WTC11 (cell line): ENCODE results near the gene KIF2C. TPM values are rescaled to one million over a fixed set of nuclear protein-coding genes. Genes with fewer than 3 reads are reported as not detected.
A peak's percentile ranks its signal among the peaks of the same experiment; 100 is the strongest.

ENCODE experiments used
- ATAC-seq: fragments of 200-7000 bp; cut with Tn5 transposase; 2 replicates; pipeline ENCODE4 v1.10.0; 2021; ENCODE audit warnings: mild to moderate bottlenecking, moderate library complexity
- CTCF ChIA-PET: fragments of 300-600 bp; sonication (Branson Sonifier 250); formaldehyde crosslinking; loops from one replicate; lab custom pipeline; 2021; ENCODE audit warnings: antibody characterized with exemption; lab: Charles Lee
- POLR2A ChIA-PET: fragments of 350-600 bp; sonication (Branson Sonifier 250); formaldehyde crosslinking; loops from one replicate; lab custom pipeline; 2021; ENCODE audit warnings: antibody characterized with exemption; lab: Charles Lee
- DNase-seq: peaks from one replicate; pipeline ENCODE4 v3.0.0; 2021; ENCODE audit warnings: low spot score
- H3K27ac Mint-ChIP-seq: 2 replicates; pipeline ENCODE4 v1.8.0; 2021; ENCODE audit warnings: mixed read lengths
- H3K27me3 Mint-ChIP-seq: 2 replicates; pipeline ENCODE4 v1.8.0; 2021; ENCODE audit warnings: low read depth, mild to moderate bottlenecking, moderate library complexity, mixed read lengths
- H3K36me3 Mint-ChIP-seq: 2 replicates; pipeline ENCODE4 v1.8.0; 2021; ENCODE audit warnings: mixed read lengths
- H3K4me1 Mint-ChIP-seq: 2 replicates; pipeline ENCODE4 v1.8.0; 2022; ENCODE audit warnings: mixed read lengths
- H3K4me3 Mint-ChIP-seq: 2 replicates; pipeline ENCODE4 v1.8.0; 2021; ENCODE audit warnings: mild to moderate bottlenecking, moderate library complexity, mixed read lengths
- H3K9me3 Mint-ChIP-seq: 2 replicates; pipeline ENCODE4 v1.8.0; 2021; ENCODE audit warnings: mixed read lengths
- ATF2 ChIP-seq: sonication (generic); formaldehyde crosslinking; IDR thresholded peaks from 2 replicates; pipeline ENCODE4 v1.8.1; 2022; ENCODE audit warnings: low read depth, missing genetic modification reagents, borderline replicate concordance
- ATF6 ChIP-seq: sonication (generic); formaldehyde crosslinking; IDR thresholded peaks from 2 replicates; pipeline ENCODE4 v1.8.1; 2023; ENCODE audit warnings: mild to moderate bottlenecking, missing genetic modification reagents
- CREB1 ChIP-seq: sonication (generic); formaldehyde crosslinking; IDR thresholded peaks from 2 replicates; pipeline ENCODE4 v1.8.0; 2023; ENCODE audit warnings: mild to moderate bottlenecking, missing genetic modification reagents
- CTCF ChIP-seq: fragments of 200-600 bp; IDR thresholded peaks from 2 replicates; pipeline ENCODE4 v1.8.0; 2022; ENCODE audit warnings: antibody characterized with exemption
- E2F1 ChIP-seq: sonication (generic); formaldehyde crosslinking; IDR thresholded peaks from 2 replicates; pipeline ENCODE4 v1.8.0; 2022; ENCODE audit warnings: mild to moderate bottlenecking, missing genetic modification reagents
- EMX1 ChIP-seq: fragments of 250-450 bp; sonication (Bioruptor Pico); IDR thresholded peaks from 2 replicates; pipeline ENCODE4 v1.8.0; 2021; ENCODE audit warnings: mild to moderate bottlenecking
- GTF2I ChIP-seq: fragments of 250-450 bp; sonication (Bioruptor Pico); conservative IDR thresholded peaks from 2 replicates; pipeline ENCODE4 v1.4.0; 2021; ENCODE audit warnings: mild to moderate bottlenecking
- HMGA2 ChIP-seq: fragments of 250-450 bp; sonication (Bioruptor Pico); IDR thresholded peaks from 2 replicates; pipeline ENCODE4 v1.4.0; 2021; ENCODE audit warnings: mild to moderate bottlenecking, moderate library complexity
- KAT7 ChIP-seq: sonication (generic); formaldehyde crosslinking; IDR thresholded peaks from 2 replicates; pipeline ENCODE4 v1.8.1; 2023; ENCODE audit warnings: missing genetic modification reagents, mild to moderate bottlenecking, borderline replicate concordance
- MYBL2 ChIP-seq: sonication (generic); formaldehyde crosslinking; IDR thresholded peaks from 2 replicates; pipeline ENCODE4 v1.8.1; 2023; ENCODE audit warnings: mild to moderate bottlenecking, moderate library complexity, missing genetic modification reagents
- NFE2L1 ChIP-seq: sonication (generic); formaldehyde crosslinking; IDR thresholded peaks from 2 replicates; pipeline ENCODE4 v1.8.1; 2023; ENCODE audit warnings: missing genetic modification reagents
- PRRX2 ChIP-seq: fragments of 250-450 bp; sonication (Bioruptor Pico); IDR thresholded peaks from 2 replicates; pipeline ENCODE4 v1.8.0; 2021; ENCODE audit warnings: mild to moderate bottlenecking
- SOX15 ChIP-seq: fragments of 250-450 bp; sonication (Bioruptor Pico); IDR thresholded peaks from 2 replicates; pipeline ENCODE4 v1.9.0; 2021; ENCODE audit warnings: mild to moderate bottlenecking
- USF2 ChIP-seq: sonication (generic); formaldehyde crosslinking; IDR thresholded peaks from 2 replicates; pipeline ENCODE4 v1.8.1; 2023; ENCODE audit warnings: mild to moderate bottlenecking, missing genetic modification reagents, moderate library complexity
- ZBTB43 ChIP-seq: sonication (generic); formaldehyde crosslinking; IDR thresholded peaks from 2 replicates; pipeline ENCODE4 v1.8.1; 2023; ENCODE audit warnings: mild to moderate bottlenecking, missing genetic modification reagents
- ZNF396 ChIP-seq: fragments of 250-450 bp; sonication (Bioruptor Pico); IDR thresholded peaks from 2 replicates; pipeline ENCODE4 v1.8.0; 2021; ENCODE audit warnings: mild to moderate bottlenecking, moderate library complexity, borderline replicate concordance
- ZNF532 ChIP-seq: fragments of 250-450 bp; sonication (Bioruptor Pico); IDR thresholded peaks from 2 replicates; pipeline ENCODE4 v1.9.0; 2021; ENCODE audit warnings: mild to moderate bottlenecking, borderline replicate concordance
- total RNA-seq: library from RNA; stranded (reverse); gene quantifications from 3 replicates; pipeline ENCODE4 v1.2.3, GENCODE V29; 2021

Gene KIF2C
- total RNA-seq, 1 experiment from 2014 or later, result 93.8 TPM

- ChIA-PET POLR2A (no interaction called here), CTCF (interaction anchor here (0.5 to 2.8 kb wide), 8 partner anchors 9 to 74 kb away, joined by 3 to 14 read pairs (median 6); partner anchors contain the start of gene RNU5D-1)
- Mint-ChIP-seq H3K4me1 (peaks cover 41% of the 10 kb centered on the region), H3K27ac (peak overlapping the region; percentile 84), H3K27me3 (peaks cover 3% of the 10 kb centered on the region; the same call in 1 of the 2 replicates), H3K36me3 (peaks cover 22% of the 10 kb centered on the region), H3K4me3 (no peak overlapping the region), H3K9me3 (no peaks in the 10 kb centered on the region)
- ATAC-seq (no peak), DNase-seq (no peak)
- TF ChIP-seq EMX1 (CRISPR knock-in tag), result no peak
- TF ChIP-seq MYBL2 (CRISPR knock-in tag), result no peak
- no peak for TF ChIP-seq ATF6 (CRISPR knock-in tag)
- TF ChIP-seq ZBTB43 (CRISPR knock-in tag), result no peak
- TF ChIP-seq NFE2L1, result no peak
- no peak for TF ChIP-seq ATF2 (CRISPR knock-in tag)
- no peak for TF ChIP-seq E2F1 (CRISPR knock-in tag)
- TF ChIP-seq PRRX2, result no peak
- no peak for TF ChIP-seq CREB1 (CRISPR knock-in tag)
- no peak for TF ChIP-seq HMGA2
These were observed 65.8 kb downstream of the KIF2C start for GRCh38 chr1:44805311-44806024.

- CTCF ChIA-PET, result interaction anchor here (0.7 to 2.8 kb wide), 5 partner anchors 8 to 75 kb away, joined by 3 to 14 read pairs (median 8); partner anchors contain the start of gene RNU5D-1
- peaks cover 38% of the 10 kb centered on the region for H3K4me1 Mint-ChIP-seq
- no peak for ATAC-seq
- TF ChIP-seq CTCF (no peak), GTF2I (CRISPR knock-in tag) (no peak), KAT7 (CRISPR knock-in tag) (no peak), ZNF396 (no peak), ZNF532 (CRISPR knock-in tag) (no peak), E2F1 (CRISPR knock-in tag) (no peak), SOX15 (no peak), HMGA2 (no peak), USF2 (no peak), NFE2L1 (no peak)
These were observed 66.5 kb downstream of the KIF2C start for GRCh38 chr1:44806025-44806703.

More at GRCh38 chr1:44806025-44806703, 66.5 kb downstream of the KIF2C start:
- POLR2A ChIA-PET, result interaction anchor here (0.5 kb wide), 1 partner anchor 1401 kb away, joined by 3 read pairs; no protein-coding TSS in a partner anchor
- Mint-ChIP-seq H3K9me3 (no peaks in the 10 kb centered on the region), H3K27me3 (no peaks in the 10 kb centered on the region), H3K36me3 (peaks cover 22% of the 10 kb centered on the region), H3K27ac (no peak overlapping the region), H3K4me3 (no peak overlapping the region)
- DNase-seq, result no peak
